ENCODE data around the gene NBPF9. TPM values are rescaled to one million over a fixed set of nuclear protein-coding genes. Genes with fewer than 3 reads are reported as not detected.
A peak's percentile ranks its signal among the peaks of the same experiment; 100 is the strongest.
"Not testable (repeated sequence)": the region's sequence is repeated elsewhere in the genome, so short reads cannot be mapped to it uniquely, and the experiment has no call there.

Gene NBPF9
- total and polyA plus RNA-seq, 2 of the 4 experiments (the other 2 are of a cell fraction) = 15.2 to 17.3 TPM

- H3K4me1 ChIP-seq (ENCODE audit: control insufficient read depth, insufficient read depth, low read length); H3K56ac ChIP-seq (ENCODE audit: extremely low read depth, insufficient read depth, low read length); BruUV-seq (replicated peaks); H4K91ac ChIP-seq (ENCODE audit: insufficient read depth, low read depth, low read length); H3K14ac ChIP-seq (replicated peaks; ENCODE audit: low read depth, low read length); H3K36me3 ChIP-seq (ENCODE audit: control insufficient read depth, insufficient read depth, low read length); H3K9ac ChIP-seq (ENCODE audit: low read depth, low read length); H3K4me3 ChIP-seq (ENCODE audit: insufficient read depth, low read depth, low read length); H3K9me1 ChIP-seq (ENCODE audit: insufficient read depth, low read length); H3K18ac ChIP-seq (ENCODE audit: low read depth, low read length); intact Hi-C loops (cut with micrococcal nuclease); H4K8ac ChIP-seq (ENCODE audit: low read depth in 2 of 2, low read length in 2 of 2); H3K9me3 ChIP-seq (ENCODE audit: control insufficient read depth, insufficient read depth, low read length); in situ Hi-C loops (cut with MboI; ENCODE audit: low sequenced_read_pairs); H2BK5ac ChIP-seq (ENCODE audit: low read depth, low read length, poor library complexity, severe bottlenecking); ATAC-seq (ENCODE audit: low read depth); DNase-seq; H2AK5ac ChIP-seq (ENCODE audit: low read depth, low read length); CTCF ChIA-PET; POLR2A ChIA-PET (ENCODE audit: unreplicated experiment); H3K4me2 ChIP-seq (ENCODE audit: low read depth, low read length); H4K5ac ChIP-seq (ENCODE audit: low read depth, low read length); H4K20me1 ChIP-seq (ENCODE audit: insufficient read depth, low read length); dilution Hi-C loops (cut with HindIII; ENCODE audit: low sequenced_read_pairs, unreplicated experiment); H3K4ac ChIP-seq (ENCODE audit: low read depth, low read length); H2BK20ac ChIP-seq (ENCODE audit: low read depth, low read length); H2AFZ ChIP-seq (replicated peaks; ENCODE audit: low read length, poor library complexity); H2BK120ac ChIP-seq (ENCODE audit: low read depth, low read length); H3K23ac ChIP-seq (ENCODE audit: low read depth, low read length); H2BK15ac ChIP-seq (ENCODE audit: low read depth, low read length); H3K27me3 ChIP-seq (ENCODE audit: control insufficient read depth, insufficient read depth, low read length); H2AK9ac ChIP-seq (replicated peaks; ENCODE audit: low read depth, low read length, poor library complexity); H3K27ac ChIP-seq (ENCODE audit: insufficient read depth, low read length); H3K79me1 ChIP-seq (ENCODE audit: low read depth in 1 of 2, low read length in 2 of 2): not testable (repeated sequence)
- no CpG with 5 or more reads among the region's 2 CpGs for WGBS, 2 experiments (ENCODE audit: extremely low coverage in 2 of 2, insufficient read length in 1 of 2)
These were observed 7.0 kb upstream of the NBPF9 start for GRCh38 chr1:149110343-149110742.

- H3K4me1 ChIP-seq (ENCODE audit: control insufficient read depth, insufficient read depth, low read length); H4K5ac ChIP-seq (ENCODE audit: low read depth, low read length); H4K20me1 ChIP-seq (ENCODE audit: insufficient read depth, low read length); H2BK5ac ChIP-seq (ENCODE audit: low read depth, low read length, poor library complexity, severe bottlenecking); H3K27me3 ChIP-seq (ENCODE audit: control insufficient read depth, insufficient read depth, low read length); dilution Hi-C loops (cut with HindIII; ENCODE audit: low sequenced_read_pairs, unreplicated experiment); H3K36me3 ChIP-seq (ENCODE audit: control insufficient read depth, insufficient read depth, low read length); H3K9me3 ChIP-seq (ENCODE audit: control insufficient read depth, insufficient read depth, low read length); H3K4me2 ChIP-seq (ENCODE audit: low read depth, low read length); in situ Hi-C loops (cut with MboI; ENCODE audit: low sequenced_read_pairs); H4K8ac ChIP-seq (ENCODE audit: low read depth in 2 of 2, low read length in 2 of 2); H3K9me1 ChIP-seq (ENCODE audit: insufficient read depth, low read length); H3K14ac ChIP-seq (replicated peaks; ENCODE audit: low read depth, low read length); DNase-seq; H2BK120ac ChIP-seq (ENCODE audit: low read depth, low read length); H3K23ac ChIP-seq (ENCODE audit: low read depth, low read length); BruUV-seq (replicated peaks); H2AK9ac ChIP-seq (replicated peaks; ENCODE audit: low read depth, low read length, poor library complexity); H2BK20ac ChIP-seq (ENCODE audit: low read depth, low read length); H2BK15ac ChIP-seq (ENCODE audit: low read depth, low read length); CTCF ChIA-PET; H3K27ac ChIP-seq (ENCODE audit: insufficient read depth, low read length); intact Hi-C loops (cut with micrococcal nuclease); H2AFZ ChIP-seq (replicated peaks; ENCODE audit: low read length, poor library complexity); H3K79me1 ChIP-seq (ENCODE audit: low read depth in 1 of 2, low read length in 2 of 2); H3K18ac ChIP-seq (ENCODE audit: low read depth, low read length); H4K91ac ChIP-seq (ENCODE audit: insufficient read depth, low read depth, low read length); H3K4ac ChIP-seq (ENCODE audit: low read depth, low read length); POLR2A ChIA-PET (ENCODE audit: unreplicated experiment); H3K56ac ChIP-seq (ENCODE audit: extremely low read depth, insufficient read depth, low read length); H2AK5ac ChIP-seq (ENCODE audit: low read depth, low read length); H3K9ac ChIP-seq (ENCODE audit: low read depth, low read length): not testable (repeated sequence)
- H3K4me3 ChIP-seq (ENCODE audit: insufficient read depth, low read depth, low read length) = peak overlapping the region; percentile 32
- peak; percentile 67 for ATAC-seq (ENCODE audit: low read depth)
- no CpG with 5 or more reads among the region's 16 CpGs for WGBS, 2 experiments (ENCODE audit: extremely low coverage in 2 of 2, insufficient read length in 1 of 2)
These were observed 777 bp downstream of the NBPF9 start for GRCh38 chr1:149102574-149102973.
